ENCODE measurements around the gene TFPT. TPM values are rescaled to one million over a fixed set of nuclear protein-coding genes. Genes with fewer than 3 reads are reported as not detected.
A peak's percentile ranks its signal among the peaks of the same experiment; 100 is the strongest.

The TFPT gene
- total and polyA plus RNA-seq, 5 donors from 2014 or later, result 15.0 to 26.8 (median 22.6) TPM

DNA sequence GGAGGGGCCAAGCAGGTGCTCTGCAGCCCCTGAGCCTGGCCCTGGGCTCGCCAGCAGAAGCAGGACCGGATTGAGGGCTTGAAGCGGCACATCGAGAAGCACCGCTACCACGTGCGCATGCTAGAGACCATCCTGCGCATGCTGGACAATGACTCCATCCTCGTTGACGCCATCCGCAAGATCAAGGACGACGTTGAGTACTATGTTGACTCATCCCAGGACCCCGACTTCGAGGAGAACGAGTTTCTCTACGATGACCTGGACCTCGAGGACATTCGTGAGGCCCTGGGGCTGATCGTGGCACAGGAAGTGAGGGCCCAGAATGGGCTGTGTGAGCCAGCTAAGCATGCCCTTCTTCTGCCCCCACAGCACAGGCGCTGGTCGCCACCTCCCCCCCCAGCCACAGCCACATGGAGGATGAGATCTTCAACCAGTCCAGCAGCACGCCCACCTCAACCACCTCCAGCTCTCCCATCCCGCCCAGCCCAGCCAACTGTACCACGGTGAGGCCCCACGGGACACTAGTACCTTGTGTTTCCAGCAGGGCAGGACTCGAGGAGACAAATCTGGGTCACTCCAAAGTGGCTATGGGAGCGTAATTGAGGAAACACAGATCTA, 30.2 kb upstream of the TFPT start:
- Mint-ChIP-seq H3K9me3 (no peaks in the 10 kb centered on the region), H3K36me3 (peaks cover 40% of the 10 kb centered on the region), H3K4me1 (peaks cover 0 to 19% (median 13%) of the 10 kb centered on the region in 4 donors), H3K4me3 (no peak overlapping the region), H3K27me3 (no peaks in the 10 kb centered on the region), H3K27ac (no peak overlapping the region)
- Histone ChIP-seq H3K36me3 (ENCODE audit: control insufficient read depth, insufficient read depth, low read length) (peaks cover 89% of the 10 kb centered on the region), H3K27ac (ENCODE audit: insufficient read depth, low read length, poor library complexity, severe bottlenecking) (no peak overlapping the region), H3K9me3 (ENCODE audit: control insufficient read depth in 2 of 2, low read length in 2 of 2) (no peaks in the 10 kb centered on the region), H3K27me3 (ENCODE audit: control insufficient read depth, insufficient read depth, low read length) (no peaks in the 10 kb centered on the region), H3K4me1 (ENCODE audit: control insufficient read depth, insufficient read depth, low read length, poor library complexity, severe bottlenecking) (peaks cover 7% of the 10 kb centered on the region), H3K4me3 (ENCODE audit: low read depth, low read length) (no peak overlapping the region)
- ATAC-seq (ENCODE audit: low read depth in 2 of 2) (no peak), DNase-seq (no peak)

DNA sequence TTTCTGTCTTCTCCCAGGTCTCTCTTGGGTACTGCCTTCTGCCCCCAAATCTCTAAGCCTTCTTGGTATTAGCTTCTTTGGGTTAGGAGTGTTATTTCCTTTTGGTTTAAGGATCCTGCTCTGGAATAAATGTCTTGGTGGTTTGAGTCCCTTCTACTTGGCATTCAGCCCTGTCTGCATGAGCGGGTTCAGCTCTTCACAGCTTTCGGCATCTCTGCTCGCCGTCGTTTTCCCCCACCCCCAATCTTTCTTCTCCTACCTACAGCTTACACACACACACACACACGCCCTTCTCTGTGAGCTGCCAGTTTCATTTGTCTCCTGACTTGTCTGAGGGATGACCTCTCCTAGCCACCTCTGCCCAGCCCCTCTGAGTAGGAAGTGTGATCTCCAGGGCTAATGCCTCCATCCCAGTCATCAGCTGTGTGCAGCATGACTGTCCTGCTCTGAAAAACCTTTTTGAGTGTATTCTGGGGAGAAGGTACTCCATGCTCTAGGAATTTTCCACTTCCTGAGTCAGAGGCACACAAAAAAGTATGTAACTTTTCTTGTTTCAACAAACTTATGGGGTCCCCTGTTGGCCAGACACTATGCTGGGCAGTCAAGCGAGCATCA, 26.8 kb upstream of the TFPT start:
- H3K36me3 ChIP-seq (ENCODE audit: control insufficient read depth, insufficient read depth, low read length), result peaks cover 63% of the 10 kb centered on the region
- H3K9me3 Mint-ChIP-seq, result no peaks in the 10 kb centered on the region
- H3K36me3 Mint-ChIP-seq, result peaks cover 30% of the 10 kb centered on the region
- H3K4me3 Mint-ChIP-seq, result peak overlapping the region in 2 of 4 donors; percentile 36 to 89
- no peaks in the 10 kb centered on the region for H3K27me3 Mint-ChIP-seq
- no peaks in the 10 kb centered on the region for H3K27me3 ChIP-seq (ENCODE audit: control insufficient read depth, insufficient read depth, low read length)
- no peak overlapping the region for H3K4me3 ChIP-seq (ENCODE audit: low read depth, low read length)
- peaks cover 33% of the 10 kb centered on the region for H3K4me1 ChIP-seq (ENCODE audit: control insufficient read depth, insufficient read depth, low read length, poor library complexity, severe bottlenecking)
- no peak for DNase-seq
- H3K4me1 Mint-ChIP-seq, result peaks cover 0 to 42% (median 21%) of the 10 kb centered on the region in 4 donors
- peak overlapping the region in 1 of 3 donors; percentile 13 for H3K27ac Mint-ChIP-seq
- no peak for ATAC-seq (ENCODE audit: low read depth in 2 of 2)
- H3K9me3 ChIP-seq (ENCODE audit: control insufficient read depth in 2 of 2, low read length in 2 of 2), result no peaks in the 10 kb centered on the region
- H3K27ac ChIP-seq (ENCODE audit: insufficient read depth, low read length, poor library complexity, severe bottlenecking), result no peak overlapping the region

DNA sequence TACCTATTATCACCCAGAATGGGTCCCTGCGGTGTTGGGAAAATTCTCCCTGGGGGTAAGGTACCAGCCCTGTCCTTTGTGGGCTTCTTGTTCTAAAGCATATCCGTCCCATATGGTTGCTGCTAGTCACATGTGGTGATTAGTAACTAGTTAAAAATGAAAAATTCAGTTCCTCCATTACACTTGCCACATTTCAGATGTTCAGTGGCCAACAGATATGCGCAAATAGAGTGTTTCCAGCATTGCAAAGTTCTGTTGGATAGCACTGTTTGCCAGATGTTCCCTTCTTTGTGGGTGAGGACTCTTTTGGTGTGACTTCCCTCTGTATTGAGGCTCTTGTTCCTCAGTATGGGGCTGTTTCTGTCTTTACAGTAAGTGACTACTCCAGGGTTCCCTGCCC, 25.9 kb upstream of the TFPT start:
- Mint-ChIP-seq H3K27ac (peak overlapping the region in 1 of 3 donors; percentile 55), H3K36me3 (peaks cover 23% of the 10 kb centered on the region)

DNA sequence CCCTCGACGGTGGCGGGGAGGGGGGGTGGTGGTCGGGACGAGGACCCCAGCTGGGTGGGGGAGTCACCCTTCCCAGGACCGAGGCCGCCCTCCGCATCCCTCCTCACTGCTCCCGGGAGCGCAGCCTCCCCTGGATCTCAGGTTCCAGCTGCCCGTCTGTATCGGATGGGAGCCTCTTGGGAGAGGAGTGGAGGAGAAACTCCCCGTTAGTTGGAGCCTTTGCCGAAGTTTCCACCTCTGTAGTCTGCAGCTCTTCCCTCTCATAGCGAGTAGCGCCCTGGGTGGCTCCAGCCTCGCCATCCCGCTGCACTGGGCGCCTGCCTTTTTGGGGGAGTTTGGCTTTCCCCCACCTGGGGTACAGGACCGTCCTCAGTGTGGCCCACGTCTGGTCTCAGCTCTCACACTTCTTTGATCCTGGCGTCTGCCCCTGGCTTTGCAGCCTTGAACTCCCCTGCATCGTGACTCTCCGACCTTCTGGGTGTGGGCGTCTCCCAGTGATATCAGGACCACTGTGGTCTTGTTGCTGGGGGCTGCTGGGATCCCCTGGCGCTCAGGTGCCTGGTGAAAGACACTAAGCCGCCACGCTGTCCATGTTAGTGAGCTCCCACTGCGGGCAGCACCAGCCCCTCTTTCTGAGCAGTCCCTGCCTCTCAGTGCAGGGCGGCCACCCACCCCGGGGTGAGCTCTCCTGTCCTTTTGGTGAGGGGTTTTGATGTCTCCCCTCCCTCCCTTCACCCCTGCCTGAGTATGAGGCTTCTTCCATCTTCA, 23.2 kb upstream of the TFPT start:
- ATAC-seq (ENCODE audit: low read depth in 2 of 2) (no peak), DNase-seq (no peak)
- no peaks in the 10 kb centered on the region for H3K27me3 Mint-ChIP-seq
- peak overlapping the region; percentile 69 to 96 (median 94) for H3K27ac Mint-ChIP-seq
- H3K27ac ChIP-seq (ENCODE audit: insufficient read depth, low read length, poor library complexity, severe bottlenecking), result peak overlapping the region; percentile 90
- H3K27me3 ChIP-seq (ENCODE audit: control insufficient read depth, insufficient read depth, low read length), result no peaks in the 10 kb centered on the region
- peaks cover 27% of the 10 kb centered on the region for H3K36me3 ChIP-seq (ENCODE audit: control insufficient read depth, insufficient read depth, low read length)
- H3K9me3 ChIP-seq (ENCODE audit: control insufficient read depth in 2 of 2, low read length in 2 of 2), result no peaks in the 10 kb centered on the region
- peaks cover 44% of the 10 kb centered on the region for H3K4me1 ChIP-seq (ENCODE audit: control insufficient read depth, insufficient read depth, low read length, poor library complexity, severe bottlenecking)
- peaks cover 10% of the 10 kb centered on the region for H3K36me3 Mint-ChIP-seq
- H3K4me1 Mint-ChIP-seq, result peaks cover 0 to 57% (median 28%) of the 10 kb centered on the region in 4 donors
- H3K4me3 Mint-ChIP-seq, result peak overlapping the region; percentile 89 to 98 (median 92)
- peak overlapping the region; percentile 51 for H3K4me3 ChIP-seq (ENCODE audit: low read depth, low read length)
- H3K9me3 Mint-ChIP-seq, result no peaks in the 10 kb centered on the region

More for the DNA sequence above, 25.9 kb upstream of the TFPT start:
- Histone ChIP-seq H3K27me3 (ENCODE audit: control insufficient read depth, insufficient read depth, low read length) (no peaks in the 10 kb centered on the region), H3K9me3 (ENCODE audit: control insufficient read depth in 2 of 2, low read length in 2 of 2) (no peaks in the 10 kb centered on the region), H3K4me1 (ENCODE audit: control insufficient read depth, insufficient read depth, low read length, poor library complexity, severe bottlenecking) (peaks cover 38% of the 10 kb centered on the region), H3K4me3 (ENCODE audit: low read depth, low read length) (no peak overlapping the region), H3K36me3 (ENCODE audit: control insufficient read depth, insufficient read depth, low read length) (peaks cover 54% of the 10 kb centered on the region), H3K27ac (ENCODE audit: insufficient read depth, low read length, poor library complexity, severe bottlenecking) (peak overlapping the region; percentile 28)
- no peaks in the 10 kb centered on the region for H3K27me3 Mint-ChIP-seq
- H3K4me3 Mint-ChIP-seq, result peak overlapping the region in 1 of 4 donors; percentile 89
- ATAC-seq (ENCODE audit: low read depth in 2 of 2), result no peak
- DNase-seq, result no peak
- H3K9me3 Mint-ChIP-seq, result no peaks in the 10 kb centered on the region
- H3K4me1 Mint-ChIP-seq, result peaks cover 0 to 47% (median 25%) of the 10 kb centered on the region in 4 donors

DNA sequence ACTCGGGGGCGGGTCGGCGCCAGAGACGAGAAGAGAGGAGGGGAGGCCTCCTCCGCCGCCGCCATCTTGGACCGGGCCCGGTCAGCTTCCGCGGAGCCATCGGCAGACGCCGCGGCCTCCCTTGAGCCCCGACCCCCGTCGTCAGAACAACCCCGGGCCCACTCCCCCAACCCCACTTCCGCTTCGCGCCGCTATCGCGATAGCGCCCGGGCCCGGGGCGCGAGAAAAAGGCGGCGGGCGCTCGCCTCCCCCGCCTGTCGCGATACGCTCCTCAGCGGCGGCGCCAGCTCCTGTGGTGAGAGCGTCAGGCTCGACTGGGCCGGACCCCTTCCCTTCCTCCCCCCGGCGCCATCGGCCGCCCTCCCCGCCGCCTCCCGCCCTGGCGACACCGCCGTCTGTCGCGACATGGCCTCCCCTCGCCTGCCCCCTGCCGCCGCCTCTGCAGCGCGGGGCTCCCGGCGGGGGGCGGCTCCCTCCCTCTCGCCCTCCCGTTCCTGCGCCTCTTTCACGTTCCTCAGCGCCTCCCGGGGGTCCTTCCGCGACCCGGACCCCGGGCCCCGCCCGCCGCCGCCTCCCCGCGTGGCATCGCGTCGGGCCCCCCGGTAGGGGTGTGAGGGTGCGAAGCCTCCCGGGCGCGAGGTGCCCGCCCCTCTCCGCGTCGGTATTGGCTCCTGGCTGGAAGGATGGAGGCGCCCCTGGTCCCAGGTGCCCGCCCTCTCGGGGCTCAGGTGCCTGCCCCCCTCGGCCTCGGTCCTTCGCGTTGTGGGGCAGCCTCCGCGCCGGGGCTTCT, 22.4 kb upstream of the TFPT start, which contains the start of gene CNOT3:
TSS of gene CNOT3 (plus strand) at position 64 of the 790 bp plus-strand sequence. CDS start 5,217 bp downstream, outside the sequence.
- H3K4me3 Mint-ChIP-seq, result peak within 1 kb of the TSS; percentile 89 to 98 (median 92)
- ATAC-seq (ENCODE audit: low read depth in 2 of 2), result no peak
- no peaks in the 10 kb centered on the region for H3K27me3 Mint-ChIP-seq
- peaks cover 20% of the 10 kb centered on the region for H3K36me3 ChIP-seq (ENCODE audit: control insufficient read depth, insufficient read depth, low read length)
- H3K4me1 ChIP-seq (ENCODE audit: control insufficient read depth, insufficient read depth, low read length, poor library complexity, severe bottlenecking), result peaks cover 44% of the 10 kb centered on the region
- peaks cover 4% of the 10 kb centered on the region for H3K36me3 Mint-ChIP-seq
- peak within 1 kb of the TSS; percentile 83 to 96 (median 93) for H3K27ac Mint-ChIP-seq
- DNase-seq, result peak in 2 of 3 donors; percentile 28 to 41
- H3K27me3 ChIP-seq (ENCODE audit: control insufficient read depth, insufficient read depth, low read length), result no peaks in the 10 kb centered on the region
- H3K4me1 Mint-ChIP-seq, result peaks cover 0 to 57% (median 27%) of the 10 kb centered on the region in 4 donors
- H3K9me3 Mint-ChIP-seq, result no peaks in the 10 kb centered on the region
- H3K4me3 ChIP-seq (ENCODE audit: low read depth, low read length), result peak within 1 kb of the TSS; percentile 88
- H3K9me3 ChIP-seq (ENCODE audit: control insufficient read depth in 2 of 2, low read length in 2 of 2), result no peaks in the 10 kb centered on the region
- H3K27ac ChIP-seq (ENCODE audit: insufficient read depth, low read length, poor library complexity, severe bottlenecking), result peak within 1 kb of the TSS; percentile 90

DNA sequence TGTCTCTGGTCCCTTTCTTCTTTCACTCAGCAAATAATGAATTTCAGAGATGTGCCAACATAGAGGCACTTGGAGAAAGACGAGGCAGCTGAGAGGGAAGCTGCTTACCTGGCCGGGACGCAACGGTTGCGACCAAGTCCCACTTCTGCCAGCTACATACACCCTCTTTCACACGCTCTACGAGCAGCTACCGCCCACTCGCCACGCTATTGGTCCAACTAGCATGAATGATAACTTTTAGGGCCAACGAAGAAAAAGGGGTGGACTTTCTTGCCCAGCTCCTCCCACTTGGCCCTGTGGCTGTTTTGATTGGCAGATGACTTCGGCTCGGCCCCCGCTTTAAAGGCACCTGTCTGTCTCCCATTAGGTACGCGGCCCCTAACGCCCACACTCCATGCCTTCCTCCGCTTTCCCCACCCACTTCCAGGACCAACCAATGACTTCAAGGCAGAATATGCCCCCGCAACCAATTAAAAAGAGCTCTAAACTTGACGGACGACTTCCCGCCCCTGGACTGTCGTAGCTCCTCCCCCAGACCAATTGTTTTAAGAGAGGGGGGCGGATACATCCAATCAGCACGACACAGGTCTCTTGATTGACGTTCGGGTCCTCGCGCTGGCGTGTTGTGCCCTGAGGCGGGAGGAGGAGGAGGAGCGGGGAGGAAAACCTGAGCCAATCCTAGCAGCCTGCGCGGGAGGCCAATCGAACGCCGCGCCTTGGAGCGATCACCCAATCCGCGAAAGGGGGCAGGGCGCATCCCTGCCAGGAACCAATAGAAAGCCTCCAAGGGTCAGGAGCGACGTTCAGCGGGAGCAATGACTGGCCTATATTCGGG, 21.6 kb upstream of the TFPT start:
- H3K4me1 ChIP-seq (ENCODE audit: control insufficient read depth, insufficient read depth, low read length, poor library complexity, severe bottlenecking), result peaks cover 44% of the 10 kb centered on the region
- H3K36me3 ChIP-seq (ENCODE audit: control insufficient read depth, insufficient read depth, low read length), result peaks cover 13% of the 10 kb centered on the region
- peak; percentile 80 to 83 for ATAC-seq (ENCODE audit: low read depth in 2 of 2)
- Mint-ChIP-seq H3K27me3 (no peaks in the 10 kb centered on the region), H3K27ac (peak overlapping the region; percentile 83 to 93 (median 92)), H3K9me3 (no peaks in the 10 kb centered on the region), H3K36me3 (no peaks in the 10 kb centered on the region), H3K4me3 (peak overlapping the region; percentile 64 to 92 (median 84)), H3K4me1 (peaks cover 0 to 57% (median 25%) of the 10 kb centered on the region in 4 donors)
- H3K27me3 ChIP-seq (ENCODE audit: control insufficient read depth, insufficient read depth, low read length), result no peaks in the 10 kb centered on the region
- no peaks in the 10 kb centered on the region for H3K9me3 ChIP-seq (ENCODE audit: control insufficient read depth in 2 of 2, low read length in 2 of 2)
- peak; percentile 99 to 100 (median 100) for DNase-seq
- peak overlapping the region; percentile 88 for H3K4me3 ChIP-seq (ENCODE audit: low read depth, low read length)
- H3K27ac ChIP-seq (ENCODE audit: insufficient read depth, low read length, poor library complexity, severe bottlenecking), result peak overlapping the region; percentile 90

All from CD4-positive, CD25-positive, alpha-beta regulatory T cell (primary cell).